ENCODE results near the gene MYO5A. TPM values are rescaled to one million over a fixed set of nuclear protein-coding genes. Genes with fewer than 3 reads are reported as not detected.

The MYO5A gene
- polyA plus RNA-seq, 2 of the 4 experiments (the other 2 are of a cell fraction): 15.1 to 46.7 TPM

DNA sequence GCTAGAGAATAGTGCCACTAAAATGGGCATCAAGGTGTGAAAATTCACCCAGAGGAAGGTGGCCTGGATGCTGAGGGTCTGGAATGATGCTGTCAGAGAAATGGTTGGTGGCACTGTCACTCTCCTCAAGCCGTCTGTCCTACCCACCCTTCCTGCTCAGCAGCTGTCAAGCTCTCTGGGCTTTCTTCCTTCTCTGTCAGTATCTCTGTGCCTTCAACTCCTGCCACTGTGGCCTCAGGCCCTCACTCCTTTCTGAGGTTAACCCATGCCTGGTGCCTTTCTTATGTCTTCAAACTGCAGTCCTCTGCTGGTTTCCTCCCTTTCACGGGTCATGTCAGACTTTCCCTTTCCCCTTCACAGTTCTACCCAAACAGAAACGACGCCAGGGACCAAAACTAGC, 237.5 kb downstream of the MYO5A start:
- 83% methylated on average over 4 of the region's 4 CpGs for WGBS (ENCODE audit: missing lambda C conversion rate)
- no peak for FAIRE-seq
- Histone ChIP-seq H3K9me3 (no peaks in the 10 kb centered on the region), H3K4me3 (no peak overlapping the region), H3K27ac (peak overlapping the region in 1 of 2 experiments; percentile 20; a peak in 1 of 6 replicates), H3K4me1 (peaks cover 59% of the 10 kb centered on the region), H3K4me2 (no peak overlapping the region)
- DNase-seq (ENCODE audit: low read depth in 1 of 2, low spot score in 1 of 2): no peak
- TF ChIP-seq, protein P1, sequence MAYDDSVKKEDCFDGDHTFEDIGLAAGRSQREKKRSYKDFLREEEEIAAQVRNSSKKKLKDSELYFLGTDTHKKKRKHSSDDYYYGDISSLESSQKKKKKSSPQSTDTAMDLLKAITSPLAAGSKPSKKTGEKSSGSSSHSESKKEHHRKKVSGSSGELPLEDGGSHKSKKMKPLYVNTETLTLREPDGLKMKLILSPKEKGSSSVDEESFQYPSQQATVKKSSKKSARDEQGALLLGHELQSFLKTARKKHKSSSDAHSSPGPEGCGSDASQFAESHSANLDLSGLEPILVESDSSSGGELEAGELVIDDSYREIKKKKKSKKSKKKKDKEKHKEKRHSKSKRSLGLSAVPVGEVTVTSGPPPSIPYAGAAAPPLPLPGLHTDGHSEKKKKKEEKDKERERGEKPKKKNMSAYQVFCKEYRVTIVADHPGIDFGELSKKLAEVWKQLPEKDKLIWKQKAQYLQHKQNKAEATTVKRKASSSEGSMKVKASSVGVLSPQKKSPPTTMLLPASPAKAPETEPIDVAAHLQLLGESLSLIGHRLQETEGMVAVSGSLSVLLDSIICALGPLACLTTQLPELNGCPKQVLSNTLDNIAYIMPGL (CRISPR knock-in tag; IDR thresholded peaks at IDR 0.05; ENCODE audit: borderline replicate concordance): no peak
- TF ChIP-seq RAD21 (conservative IDR thresholded peaks at IDR 0.05 in 1 of 2, IDR thresholded peaks at IDR 0.05 in 1 of 2): no peak
- TF ChIP-seq CHD4 (IDR thresholded peaks at IDR 0.05; ENCODE audit: borderline replicate concordance): no peak
- TF ChIP-seq POLR2AphosphoS2 (conservative IDR thresholded peaks at IDR 0.05; ENCODE audit: low read length): no peak
- TF ChIP-seq HOXB13 (CRISPR knock-in tag; IDR thresholded peaks at IDR 0.05; ENCODE audit: low read depth): no peak
- ChIA-PET CTCF (interaction anchor here (1.6 kb wide), 1 partner anchor 35 kb away, joined by 9 read pairs; no protein-coding TSS in a partner anchor), POLR2A (no interaction called here)
- no peak for ATAC-seq

DNA sequence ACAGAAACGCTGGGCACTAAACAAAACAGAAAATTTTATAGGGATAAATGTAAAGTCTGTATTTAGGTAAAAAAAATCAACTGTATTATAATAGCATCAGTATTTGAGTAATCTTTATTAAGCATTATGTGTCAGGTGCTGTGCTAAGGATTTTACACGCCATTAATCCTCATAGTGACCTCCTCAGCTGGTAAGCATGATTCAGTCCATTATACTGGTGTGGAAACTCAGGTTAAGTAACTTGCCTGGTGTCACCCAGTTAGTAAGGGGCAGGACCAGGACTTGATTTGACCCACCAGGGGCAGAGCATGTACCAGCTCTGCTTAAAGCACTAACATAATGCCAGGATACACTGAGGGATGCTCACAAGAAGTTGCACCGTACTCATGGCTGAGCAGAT, 237.9 kb downstream of the MYO5A start:
- ATAC-seq (no peak), FAIRE-seq (no peak), DNase-seq (ENCODE audit: low read depth in 1 of 2, low spot score in 1 of 2) (no peak)
- Histone ChIP-seq H3K9me3 (no peaks in the 10 kb centered on the region), H3K4me3 (no peak overlapping the region), H3K27ac (peak overlapping the region in 1 of 2 experiments; percentile 20; a peak in 1 of 6 replicates), H3K4me2 (no peak overlapping the region), H3K4me1 (peaks cover 56% of the 10 kb centered on the region)
- TF ChIP-seq MAFK (IDR thresholded peaks at IDR 0.05; ENCODE audit: partially characterized antibody) (no peak), FOXS1 (CRISPR knock-in tag; IDR thresholded peaks at IDR 0.05) (no peak), PHF8 (IDR thresholded peaks at IDR 0.05; ENCODE audit: borderline replicate concordance, low read depth) (no peak)
- 90% methylated on average over 3 of the region's 3 CpGs for WGBS (ENCODE audit: missing lambda C conversion rate)
- ChIA-PET CTCF (interaction anchor here (0.7 to 1.6 kb wide), 2 partner anchors 34 to 40 kb away, joined by 4 to 9 read pairs; no protein-coding TSS in a partner anchor), POLR2A (no interaction called here)

DNA sequence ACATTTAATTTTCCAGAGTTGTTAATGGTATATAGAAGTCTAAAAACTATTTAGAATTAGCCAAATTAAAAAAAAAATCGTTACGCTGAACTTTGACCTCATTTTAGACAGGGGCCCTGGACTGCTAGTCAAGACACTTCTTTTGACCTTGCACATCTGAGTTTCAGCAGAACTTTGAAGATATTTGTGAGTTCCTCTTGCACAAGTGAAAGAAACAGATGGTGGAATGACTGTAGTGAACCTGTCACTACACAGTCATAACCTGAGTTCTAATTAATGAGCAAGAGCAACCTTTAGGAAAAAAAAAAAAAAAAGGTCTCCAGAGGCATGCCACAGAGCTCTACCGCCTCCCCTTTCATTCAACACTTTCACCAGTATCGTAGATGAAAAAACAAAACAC, 238.4 kb downstream of the MYO5A start:
- H3K4me1 ChIP-seq: peaks cover 56% of the 10 kb centered on the region
- peak overlapping the region; percentile 87 to 93; a peak in 5 of 6 replicates for H3K27ac ChIP-seq
- WGBS (ENCODE audit: missing lambda C conversion rate): 59% methylated on average over 4 of the region's 4 CpGs
- ATAC-seq (no peak), FAIRE-seq (no peak), DNase-seq (ENCODE audit: low read depth in 1 of 2, low spot score in 1 of 2) (no peak)
- no peaks in the 10 kb centered on the region for H3K9me3 ChIP-seq
- H3K4me2 ChIP-seq: peak overlapping the region; percentile 89
- H3K4me3 ChIP-seq: no peak overlapping the region
- ChIA-PET POLR2A (no interaction called here), CTCF (interaction anchor here (0.7 to 1.6 kb wide), 3 partner anchors 34 to 107 kb away, joined by 3 to 9 read pairs (median 4); no protein-coding TSS in a partner anchor)
- TF ChIP-seq NR3C1 (IDR thresholded peaks at IDR 0.05) (no peak), TFCP2L1 (CRISPR knock-in tag; IDR thresholded peaks at IDR 0.05) (no peak), RNF2 (IDR thresholded peaks at IDR 0.05; ENCODE audit: borderline replicate concordance, low read depth) (no peak), SREBF2 (IDR thresholded peaks at IDR 0.05) (no peak), EP300 (IDR thresholded peaks at IDR 0.05) (no peak), BHLHE40 (IDR thresholded peaks at IDR 0.05; ENCODE audit: low read depth, low read length) (no peak), EHF (CRISPR knock-in tag; IDR thresholded peaks at IDR 0.05) (no peak), FOSL2 (IDR thresholded peaks at IDR 0.05) (no peak), FOSL2 (CRISPR knock-in tag; IDR thresholded peaks at IDR 0.05) (no peak), ZSCAN20 (CRISPR knock-in tag; IDR thresholded peaks at IDR 0.05) (no peak), GATA3 (IDR thresholded peaks at IDR 0.05; ENCODE audit: borderline replicate concordance) (no peak), HOXB13 (CRISPR knock-in tag; IDR thresholded peaks at IDR 0.05; ENCODE audit: low read depth) (no peak), RFX5 (IDR thresholded peaks at IDR 0.05) (no peak), POLR2A (IDR thresholded peaks at IDR 0.05; ENCODE audit: low read length) (no peak), HEYL (CRISPR knock-in tag; IDR thresholded peaks at IDR 0.05) (no peak)
- TF ChIP-seq, protein P1 (CRISPR knock-in tag; IDR thresholded peaks at IDR 0.05; ENCODE audit: borderline replicate concordance): no peak
